Keratinocyte (primary cell): Measurements from ENCODE around the gene KDM5B. TPM values are rescaled to one million over a fixed set of nuclear protein-coding genes. Genes with fewer than 3 reads are reported as not detected.

Experiments
- DNase-seq: peaks from one replicate; pipeline ENCODE4 v3.0.0-alpha.2; 2011; ENCODE audit warnings: low read depth, missing footprints, low spot score
- FAIRE-seq: peaks from 2 replicates; lab custom pipeline; 2011; peaks lifted over from hg19 to GRCh38; lab: Jason Lieb, UNC
- H2AFZ ChIP-seq: 2 replicates; pipeline ENCODE4 v1.6.0; 2012; ENCODE audit warnings: low read length, control low read depth, inconsistent platforms; ENCODE audit not compliant: control insufficient read depth
- H3K27ac ChIP-seq: 2 replicates; pipeline ENCODE4 v1.5.1; 2011; ENCODE audit warnings: low read length; ENCODE audit not compliant: control insufficient read depth, insufficient read depth
- H3K27me3 ChIP-seq: 3 replicates; pipeline ENCODE4 v1.6.0; 2011; ENCODE audit warnings: low read length; ENCODE audit not compliant: control insufficient read depth, insufficient read depth; ENCODE audit errors: extremely low read depth
- H3K36me3 ChIP-seq, 2 experiments: 2 replicates in 1 of 2; 3 replicates in 1 of 2; pipeline ENCODE4 v1.5.1; 2011; ENCODE audit warnings: low read length in 2 of 2, mild to moderate bottlenecking in 1 of 2; ENCODE audit not compliant: control insufficient read depth in 2 of 2, insufficient read depth in 2 of 2; ENCODE audit errors: extremely low read depth in 1 of 2
- H3K4me1 ChIP-seq: 3 replicates; pipeline ENCODE4 v1.5.1; 2011; ENCODE audit warnings: low read length; ENCODE audit not compliant: control insufficient read depth, insufficient read depth; ENCODE audit errors: extremely low read depth
- H3K4me2 ChIP-seq: 3 replicates; pipeline ENCODE4 v1.6.0; 2011; ENCODE audit warnings: low read depth, low read length; ENCODE audit not compliant: control insufficient read depth, insufficient read depth; ENCODE audit errors: extremely low read depth
- H3K4me3 ChIP-seq, 3 experiments: fragments of 200-600 bp in 1 of 3; sonication (generic) in 1 of 3; 2 replicates in 2 of 3; 3 replicates in 1 of 3; pipeline ENCODE4 v1.5.1; 2011 to 2016; ENCODE audit warnings: low read length in 3 of 3, mild to moderate bottlenecking in 3 of 3, control low read depth in 2 of 3, inconsistent platforms in 1 of 3, low read depth in 1 of 3, mixed read lengths in 1 of 3, mixed run types in 1 of 3, moderate library complexity in 1 of 3; ENCODE audit not compliant: control insufficient read depth in 2 of 3, insufficient read depth in 2 of 3; ENCODE audit errors: extremely low read depth in 1 of 3
- H3K79me2 ChIP-seq: 2 replicates; pipeline ENCODE4 v1.6.0; 2012; ENCODE audit warnings: low read length; ENCODE audit not compliant: control insufficient read depth, insufficient read depth
- H3K9ac ChIP-seq: 3 replicates; pipeline ENCODE4 v1.6.0; 2011; ENCODE audit warnings: low read length; ENCODE audit not compliant: control insufficient read depth, insufficient read depth; ENCODE audit errors: extremely low read depth
- H3K9me1 ChIP-seq: 3 replicates; pipeline ENCODE4 v1.6.0; 2011; ENCODE audit warnings: low read length; ENCODE audit not compliant: control insufficient read depth, insufficient read depth; ENCODE audit errors: extremely low read depth
- H3K9me3 ChIP-seq: 2 replicates; pipeline ENCODE4 v1.5.1; 2012; ENCODE audit warnings: low read depth, low read length; ENCODE audit not compliant: control insufficient read depth
- H4K20me1 ChIP-seq: 3 replicates; pipeline ENCODE4 v1.6.0; 2011; ENCODE audit warnings: low read length; ENCODE audit not compliant: control insufficient read depth, insufficient read depth; ENCODE audit errors: extremely low read depth
- CTCF ChIP-seq, 3 experiments: IDR thresholded peaks in 1 of 3; conservative IDR thresholded peaks in 1 of 3; optimal IDR thresholded peaks in 1 of 3; 2 replicates in 2 of 3; 3 replicates in 1 of 3; pipeline versions ENCODE3 to v1.5.1; 2011; ENCODE audit warnings: low read length in 3 of 3, mild to moderate bottlenecking in 3 of 3, moderate library complexity in 2 of 3, control low read depth in 1 of 3, inconsistent platforms in 1 of 3; ENCODE audit not compliant: insufficient read depth in 2 of 3; ENCODE audit errors: extremely low read depth in 1 of 3
- EZH2 ChIP-seq: IDR thresholded peaks from one replicate; pipeline ENCODE4 v1.6.1; 2012; ENCODE audit warnings: inconsistent platforms, mild to moderate bottlenecking, low read length, moderate library complexity
- dilution Hi-C: fragments of 300-500 bp; cut with MboI; formaldehyde crosslinking; loops from one replicate; pipeline ENCODE4 v1.7.0; 2020; ENCODE audit warnings: low sequenced_read_pairs; ENCODE audit not compliant: extremely low pct_ligation_motif_present
- polyA plus RNA-seq, 5 experiments: library from polyadenylated mRNA; depleted of rRNA in 3 of 5; stranded (reverse) in 3 of 5; stranded (forward) in 1 of 5; unstranded in 1 of 5; fragments of >200 nt; gene quantifications; 1 replicate in 1 of 5; 2 replicates in 3 of 5; 3 replicates in 1 of 5; pipeline versions ENCODE4 v1.2.1 to v1.2.3, GENCODE V29; 2011 to 2012; ENCODE audit warnings: missing spikeins in 2 of 5, low read depth in 1 of 5, low replicate concordance in 1 of 5

KDM5B gene
- polyA plus RNA-seq, 1 donor (not counting 4 experiments of a cell fraction or from before 2014, with no cell fraction given), result 60.1 TPM

- no peak for DNase-seq
- no peaks in the 10 kb centered on the region for H3K4me1 ChIP-seq
- no peak overlapping the region for H3K27ac ChIP-seq
- no peak overlapping the region for H3K9ac ChIP-seq
- dilution Hi-C loops, result no loop called here
- FAIRE-seq, result no peak
- H4K20me1 ChIP-seq, result no peaks in the 10 kb centered on the region
- H3K9me1 ChIP-seq, result no peaks in the 10 kb centered on the region
- H3K4me3 ChIP-seq, result no peak overlapping the region
- H3K4me2 ChIP-seq, result no peak overlapping the region
- peaks cover 57% of the 10 kb centered on the region for H3K27me3 ChIP-seq
- no peaks in the 10 kb centered on the region for H3K79me2 ChIP-seq
- H3K36me3 ChIP-seq, result no peaks in the 10 kb centered on the region
- H2AFZ ChIP-seq, result no peak overlapping the region
- no peak for TF ChIP-seq CTCF (optimal IDR thresholded peaks at IDR 0.05 in 1 of 3, IDR thresholded peaks at IDR 0.05 in 1 of 3, conservative IDR thresholded peaks at IDR 0.05 in 1 of 3; ENCODE audit: extremely low read depth in 1 of 3, insufficient read depth in 2 of 3, low read length in 3 of 3)
- no peak for TF ChIP-seq EZH2
- H3K9me3 ChIP-seq, result no peaks in the 10 kb centered on the region
Observed at GRCh38 chr1:202711949-202712635, 96.1 kb downstream of the KDM5B start.

- dilution Hi-C loops, result no loop called here
- Histone ChIP-seq H3K36me3 (no peaks in the 10 kb centered on the region), H2AFZ (no peak within 1 kb of the TSS), H3K79me2 (no peaks in the 10 kb centered on the region), H3K27me3 (peaks cover 65% of the 10 kb centered on the region), H3K9me3 (no peaks in the 10 kb centered on the region), H3K27ac (no peak within 1 kb of the TSS), H3K9me1 (no peaks in the 10 kb centered on the region), H3K4me3 (peak within 1 kb of the TSS in 1 of 3 experiments; percentile 28), H3K4me1 (no peaks in the 10 kb centered on the region), H3K4me2 (peak within 1 kb of the TSS; percentile 6), H4K20me1 (no peaks in the 10 kb centered on the region), H3K9ac (no peak within 1 kb of the TSS)
- DNase-seq, result no peak
- TF ChIP-seq EZH2 (peak; percentile 99), CTCF (optimal IDR thresholded peaks at IDR 0.05 in 1 of 3, IDR thresholded peaks at IDR 0.05 in 1 of 3, conservative IDR thresholded peaks at IDR 0.05 in 1 of 3; ENCODE audit: extremely low read depth in 1 of 3, insufficient read depth in 2 of 3, low read length in 3 of 3) (no peak)
- no peak for FAIRE-seq
Observed at GRCh38 chr1:202710070-202711045, 97.9 kb downstream of the KDM5B start, which contains the start of gene SYT2. Gene SYT2, minus strand, starts transcription at chr1:202710454. Its CDS starts 104,682 bp downstream, at chr1:202605772.
